ENCODE data around the gene ARHGEF17.
A peak's percentile ranks its signal among the peaks of the same experiment; 100 is the strongest.

ARHGEF17 gene

GRCh38 chr11:73350908-73351636, 43.0 kb downstream of the ARHGEF17 start:
- H3K27ac ChIP-seq, result no peak overlapping the region
- no peak for DNase-seq (ENCODE audit: low read depth, low spot score)

- DNase-seq (ENCODE audit: low read depth, low spot score), result no peak
- no peak overlapping the region for H3K27ac ChIP-seq
These were observed 45.3 kb downstream of the ARHGEF17 start for GRCh38 chr11:73353422-73353821.

GRCh38 chr11:73355109-73355508, 47.0 kb downstream of the ARHGEF17 start:
- no peak overlapping the region for H3K27ac ChIP-seq

GRCh38 chr11:73356979-73357860, 49.1 kb downstream of the ARHGEF17 start:
- H3K27ac ChIP-seq, result no peak overlapping the region
- no peak for DNase-seq (ENCODE audit: low read depth, low spot score)

More at GRCh38 chr11:73355109-73355508, 47.0 kb downstream of the ARHGEF17 start:
- no peak for DNase-seq (ENCODE audit: low read depth, low spot score)

GRCh38 chr11:73358071-73358470, 50.0 kb downstream of the ARHGEF17 start:
- no peak for DNase-seq (ENCODE audit: low read depth, low spot score)
- H3K27ac ChIP-seq, result no peak overlapping the region

GRCh38 chr11:73359341-73359740, 51.3 kb downstream of the ARHGEF17 start:
- H3K27ac ChIP-seq, result no peak overlapping the region
- no peak for DNase-seq (ENCODE audit: low read depth, low spot score)

- DNase-seq (ENCODE audit: low read depth, low spot score), result no peak
- no peak overlapping the region for H3K27ac ChIP-seq
These were observed 52.1 kb downstream of the ARHGEF17 start for GRCh38 chr11:73359930-73360742.

GRCh38 chr11:73360743-73361369, 52.8 kb downstream of the ARHGEF17 start:
- H3K27ac ChIP-seq, result no peak overlapping the region
- no peak for DNase-seq (ENCODE audit: low read depth, low spot score)

- no peak for DNase-seq (ENCODE audit: low read depth, low spot score)
- H3K27ac ChIP-seq, result no peak overlapping the region
These were observed 54.1 kb downstream of the ARHGEF17 start for GRCh38 chr11:73361953-73362776.

- H3K27ac ChIP-seq, result no peak overlapping the region
- no peak for DNase-seq (ENCODE audit: low read depth, low spot score)
These were observed 55.1 kb downstream of the ARHGEF17 start for GRCh38 chr11:73363147-73363546.

GRCh38 chr11:73365352-73366264, 57.5 kb downstream of the ARHGEF17 start:
- no peak for DNase-seq (ENCODE audit: low read depth, low spot score)
- H3K27ac ChIP-seq, result no peak overlapping the region

- no peak overlapping the region for H3K27ac ChIP-seq
These were observed 58.2 kb downstream of the ARHGEF17 start for GRCh38 chr11:73366265-73366610.

GRCh38 chr11:73366953-73367352, 58.9 kb downstream of the ARHGEF17 start:
- no peak for DNase-seq (ENCODE audit: low read depth, low spot score)
- H3K27ac ChIP-seq, result no peak overlapping the region

More at GRCh38 chr11:73366265-73366610, 58.2 kb downstream of the ARHGEF17 start:
- DNase-seq (ENCODE audit: low read depth, low spot score), result no peak

- DNase-seq (ENCODE audit: low read depth, low spot score), result no peak
- H3K27ac ChIP-seq, result no peak overlapping the region
These were observed 59.5 kb downstream of the ARHGEF17 start for GRCh38 chr11:73367482-73368024.

- no peak overlapping the region for H3K27ac ChIP-seq
- DNase-seq (ENCODE audit: low read depth, low spot score), result no peak
These were observed 64.4 kb downstream of the ARHGEF17 start for GRCh38 chr11:73372375-73372993.

- no peak overlapping the region for H3K27ac ChIP-seq
- no peak for DNase-seq (ENCODE audit: low read depth, low spot score)
These were observed 66.1 kb downstream of the ARHGEF17 start for GRCh38 chr11:73374151-73374550.

- DNase-seq (ENCODE audit: low read depth, low spot score), result no peak
- peak overlapping the region; percentile 63 for H3K27ac ChIP-seq
These were observed 67.7 kb downstream of the ARHGEF17 start for GRCh38 chr11:73375830-73376159.

All from epithelial cell of prostate (primary cell).